Epithelial cell of esophagus (primary cell): ENCODE data around the gene DMWD.

ENCODE experiments used
- DNase-seq: peaks from one replicate; pipeline ENCODE4 v3.0.0; 2010; ENCODE audit warnings: low read depth
- H3K4me3 ChIP-seq: 2 replicates; pipeline ENCODE4 v1.5.1; 2011; ENCODE audit warnings: mild to moderate bottlenecking, low read length, control low read depth
- TF ChIP-seq, protein P1 (sequence below): IDR thresholded peaks from 2 replicates; pipeline ENCODE4 v1.5.1; 2011; ENCODE audit warnings: low read depth, mild to moderate bottlenecking, low read length, control low read depth, inconsistent platforms; ENCODE audit not compliant: insufficient read depth; ENCODE audit errors: missing control alignments

DMWD gene

DNA sequence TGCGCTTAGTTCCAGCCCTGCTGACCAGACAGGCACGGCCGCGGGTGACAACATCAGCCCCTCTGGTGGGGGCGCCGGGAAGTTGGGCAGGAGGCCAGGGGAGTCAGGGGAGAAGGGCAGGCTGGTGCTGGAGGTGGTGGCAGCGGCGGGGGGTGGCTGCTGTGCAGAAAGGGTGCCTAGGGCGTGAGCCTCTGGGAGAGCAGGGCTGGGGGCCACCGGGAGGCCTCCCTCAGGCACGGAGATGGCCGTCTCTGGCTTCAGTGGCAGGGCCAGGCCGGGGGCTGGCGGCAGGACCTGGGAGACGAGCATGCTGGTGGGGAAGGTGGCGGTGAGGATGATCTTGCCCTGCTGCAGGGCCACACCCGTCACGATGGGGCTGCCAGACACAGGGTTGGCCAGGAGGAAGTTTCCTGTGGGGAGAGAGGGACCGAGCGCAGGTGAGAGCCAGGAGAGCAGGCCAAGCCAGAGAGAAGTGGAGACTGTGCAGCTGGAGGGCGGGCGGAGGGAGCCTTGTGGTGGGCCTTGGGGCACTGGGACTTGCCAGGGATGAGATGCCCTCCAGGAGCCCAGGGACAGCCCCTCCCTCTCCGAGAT, 26.8 kb downstream of the DMWD start:
- DNase-seq: no peak
- H3K4me3 ChIP-seq: no peak overlapping the region
- TF ChIP-seq, protein P1, sequence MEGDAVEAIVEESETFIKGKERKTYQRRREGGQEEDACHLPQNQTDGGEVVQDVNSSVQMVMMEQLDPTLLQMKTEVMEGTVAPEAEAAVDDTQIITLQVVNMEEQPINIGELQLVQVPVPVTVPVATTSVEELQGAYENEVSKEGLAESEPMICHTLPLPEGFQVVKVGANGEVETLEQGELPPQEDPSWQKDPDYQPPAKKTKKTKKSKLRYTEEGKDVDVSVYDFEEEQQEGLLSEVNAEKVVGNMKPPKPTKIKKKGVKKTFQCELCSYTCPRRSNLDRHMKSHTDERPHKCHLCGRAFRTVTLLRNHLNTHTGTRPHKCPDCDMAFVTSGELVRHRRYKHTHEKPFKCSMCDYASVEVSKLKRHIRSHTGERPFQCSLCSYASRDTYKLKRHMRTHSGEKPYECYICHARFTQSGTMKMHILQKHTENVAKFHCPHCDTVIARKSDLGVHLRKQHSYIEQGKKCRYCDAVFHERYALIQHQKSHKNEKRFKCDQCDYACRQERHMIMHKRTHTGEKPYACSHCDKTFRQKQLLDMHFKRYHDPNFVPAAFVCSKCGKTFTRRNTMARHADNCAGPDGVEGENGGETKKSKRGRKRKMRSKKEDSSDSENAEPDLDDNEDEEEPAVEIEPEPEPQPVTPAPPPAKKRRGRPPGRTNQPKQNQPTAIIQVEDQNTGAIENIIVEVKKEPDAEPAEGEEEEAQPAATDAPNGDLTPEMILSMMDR: no peak

DNA sequence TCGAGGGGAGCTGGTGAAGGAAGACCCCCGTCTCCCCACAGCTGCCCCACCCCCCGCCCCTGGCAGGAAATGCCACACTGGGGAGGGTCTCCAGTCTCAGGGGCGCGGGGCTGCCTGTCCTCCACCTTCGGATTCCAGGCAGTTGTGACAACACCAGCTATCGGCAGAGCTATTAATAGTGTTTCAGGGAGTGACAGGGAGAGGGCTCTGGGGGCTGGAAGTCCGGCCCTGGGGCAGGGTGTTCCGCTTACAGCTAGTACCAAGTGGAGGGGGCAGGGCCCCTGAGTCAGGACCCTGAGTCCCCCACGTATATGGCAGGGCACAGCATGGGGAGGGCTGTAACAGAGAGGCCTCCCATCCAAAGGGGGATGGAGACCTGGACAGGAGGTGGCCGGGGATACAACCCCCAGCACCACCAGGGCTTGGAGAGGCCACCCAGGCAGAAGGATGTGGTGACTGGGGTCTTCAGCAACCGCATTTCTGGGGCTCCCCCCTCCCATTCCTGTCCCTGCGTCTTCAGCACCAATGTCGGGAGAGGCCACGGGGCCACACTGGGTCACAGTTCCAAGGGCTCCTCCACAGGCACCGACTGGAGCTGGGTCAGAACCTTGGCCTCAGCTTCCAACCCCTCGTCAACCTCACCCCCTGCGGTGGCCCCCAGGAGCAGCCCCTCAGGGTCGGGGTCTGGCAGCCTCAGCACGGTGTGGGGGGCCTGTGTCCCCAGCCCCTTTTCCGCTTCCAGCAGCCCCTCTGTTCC, 27.5 kb downstream of the DMWD start:
- TF ChIP-seq, protein P1: no peak

DNA sequence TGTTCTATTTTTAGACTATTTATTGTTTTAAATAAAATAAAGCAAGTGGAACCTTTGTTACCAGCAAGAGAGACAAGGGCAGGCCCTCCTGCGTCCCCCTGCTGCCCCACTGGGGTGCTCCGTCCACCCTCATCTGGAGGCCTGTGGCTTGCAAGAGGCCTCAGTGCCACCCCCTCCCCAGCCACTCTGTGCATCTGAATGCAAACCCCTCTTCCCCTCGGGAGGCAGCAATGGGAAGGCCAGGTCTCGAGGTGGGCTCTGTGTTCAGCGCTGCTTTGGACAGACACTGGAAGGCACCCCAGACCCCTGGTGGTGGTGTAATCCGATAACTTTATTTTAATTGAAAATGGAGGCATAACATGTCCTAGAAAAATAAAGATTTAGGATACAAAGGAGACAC, 28.2 kb downstream of the DMWD start:
- TF ChIP-seq, protein P1: no peak
- no peak for DNase-seq
- no peak overlapping the region for H3K4me3 ChIP-seq

More for the DNA sequence above, 27.5 kb downstream of the DMWD start:
- H3K4me3 ChIP-seq: no peak overlapping the region
- no peak for DNase-seq

DNA sequence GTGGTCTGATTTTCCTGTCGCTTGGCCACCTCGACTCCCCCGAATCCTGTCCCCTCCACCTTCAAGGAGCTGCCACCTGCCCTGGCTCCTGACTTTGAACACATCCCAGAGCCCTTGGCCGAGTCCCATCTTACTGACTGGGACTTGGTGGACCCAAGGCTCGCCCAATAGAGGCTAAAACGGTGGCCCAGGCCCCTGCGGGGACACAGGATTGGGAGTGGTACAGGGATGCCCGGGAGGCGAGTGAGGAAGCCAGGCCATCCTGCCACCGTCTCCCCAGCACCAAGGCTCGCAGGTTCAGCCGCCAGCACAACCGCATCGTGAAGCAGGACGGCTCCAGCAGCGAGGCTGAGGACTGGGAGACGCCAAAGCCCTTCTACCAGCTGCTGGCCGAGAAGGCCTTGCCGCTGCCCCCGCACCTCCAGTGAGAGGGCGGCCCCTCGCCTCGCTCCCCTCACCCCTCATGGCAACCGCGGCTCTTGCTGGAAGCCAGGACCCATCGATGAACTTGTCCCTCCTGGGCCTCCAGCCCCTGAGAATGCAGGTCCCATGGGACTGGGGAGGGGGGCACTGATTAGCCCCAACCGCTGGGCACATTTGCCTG, 28.9 kb downstream of the DMWD start:
- no peak overlapping the region for H3K4me3 ChIP-seq
- TF ChIP-seq, protein P1: no peak
- no peak for DNase-seq

DNA sequence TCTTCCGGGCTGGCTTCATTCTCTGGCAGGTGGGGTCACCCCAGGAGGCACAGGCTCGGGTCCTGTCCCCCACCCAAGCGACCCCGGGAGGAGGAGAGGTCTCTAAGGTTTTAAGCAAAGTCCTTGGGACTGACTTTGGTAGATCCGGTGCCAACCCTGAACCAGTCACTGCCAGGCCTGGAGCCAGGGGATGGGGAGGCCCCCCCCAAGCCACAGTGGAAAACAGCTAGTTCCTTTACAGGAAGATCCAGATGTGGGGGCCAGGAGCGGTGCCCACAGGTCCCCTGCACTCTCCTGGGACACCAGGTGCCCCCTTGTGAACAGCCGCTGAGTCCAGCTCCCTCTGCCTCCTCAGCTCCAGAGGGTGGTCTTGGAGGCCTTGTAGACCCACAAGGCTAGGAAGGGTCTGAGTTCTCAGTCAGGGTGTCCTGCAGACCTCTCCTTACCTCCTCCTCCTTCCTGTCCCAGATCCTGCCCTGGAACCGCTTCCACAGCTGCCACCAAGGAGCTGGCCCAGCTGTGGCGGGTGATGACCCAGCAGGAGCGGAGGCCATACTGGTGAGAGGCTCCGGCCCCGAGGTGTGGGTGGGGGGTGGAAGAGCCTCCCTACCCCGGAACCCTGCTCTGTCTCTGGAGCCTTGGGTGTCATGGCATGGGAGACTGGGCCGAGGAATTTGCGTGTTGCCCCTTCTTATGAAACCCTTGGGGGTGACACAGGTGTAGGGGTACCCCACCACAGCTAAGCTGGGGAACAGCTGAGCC, 29.6 kb downstream of the DMWD start:
- H3K4me3 ChIP-seq: no peak overlapping the region
- DNase-seq: no peak
- TF ChIP-seq, protein P1: no peak

DNA sequence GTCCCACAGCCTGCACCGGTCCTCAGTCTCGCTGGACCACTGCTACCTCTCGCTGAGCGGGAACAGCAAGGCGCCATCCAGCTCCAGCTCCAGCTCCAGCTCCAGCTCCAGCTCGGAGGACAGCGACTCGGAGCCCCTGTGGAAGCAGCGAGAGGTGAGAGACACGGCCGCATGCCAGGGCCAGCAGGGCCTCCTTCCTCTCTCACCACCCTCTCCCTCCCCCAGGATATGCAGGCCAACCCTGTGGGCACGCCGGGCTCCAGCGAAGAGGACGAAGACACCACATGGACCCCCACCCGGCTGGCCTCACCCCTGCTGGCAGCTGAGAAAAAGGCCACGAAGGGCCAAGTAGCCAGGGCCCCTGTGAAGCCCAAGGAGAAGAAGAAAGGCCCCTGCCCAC, 30.9 kb downstream of the DMWD start:
- DNase-seq: no peak
- TF ChIP-seq, protein P1: no peak
- H3K4me3 ChIP-seq: no peak overlapping the region
